ENCODE results near the gene SDR42E1.
"Not testable (repeated sequence)": the region's sequence is repeated elsewhere in the genome, so short reads cannot be mapped to it uniquely, and the experiment has no call there.

Gene SDR42E1

DNA sequence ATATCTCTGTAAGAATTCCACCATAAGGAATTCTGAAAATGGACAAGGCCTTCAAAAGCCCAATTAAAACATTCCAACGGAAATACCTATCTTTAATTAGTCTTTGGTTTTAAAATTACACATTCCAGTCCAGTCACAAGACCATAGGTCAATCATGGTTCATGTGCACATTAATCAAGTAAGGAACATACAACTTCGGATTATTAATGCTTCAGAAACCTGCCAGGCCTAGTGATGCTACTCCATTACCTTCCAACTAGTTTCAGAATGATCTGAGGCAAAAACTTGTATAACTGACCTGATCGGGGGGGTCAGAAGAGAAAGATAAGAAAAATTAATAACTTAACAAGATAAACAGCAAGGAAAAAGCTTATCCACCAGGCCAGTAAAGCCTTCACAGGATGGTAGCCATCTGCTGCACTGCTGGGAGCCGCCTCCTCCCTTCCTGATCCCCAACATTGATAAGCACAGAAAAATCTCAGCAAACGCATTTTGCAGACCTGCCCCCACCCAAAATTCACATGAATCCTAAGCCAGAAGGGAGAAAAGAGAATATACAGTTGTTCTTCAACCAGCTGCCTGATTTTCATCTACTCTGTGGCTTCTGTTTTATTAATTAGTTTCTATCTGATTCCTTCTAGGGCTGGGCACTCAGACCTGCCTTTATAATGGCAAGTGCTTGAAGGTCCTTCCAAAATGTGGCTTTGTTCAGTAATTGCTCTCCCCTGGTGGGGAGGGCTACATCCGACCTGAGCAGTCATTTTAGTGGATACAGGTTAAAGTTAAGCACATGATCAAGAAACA, 6.0 kb downstream of the SDR42E1 start:
- no peak for DNase-seq (ENCODE audit: low read depth)

DNA sequence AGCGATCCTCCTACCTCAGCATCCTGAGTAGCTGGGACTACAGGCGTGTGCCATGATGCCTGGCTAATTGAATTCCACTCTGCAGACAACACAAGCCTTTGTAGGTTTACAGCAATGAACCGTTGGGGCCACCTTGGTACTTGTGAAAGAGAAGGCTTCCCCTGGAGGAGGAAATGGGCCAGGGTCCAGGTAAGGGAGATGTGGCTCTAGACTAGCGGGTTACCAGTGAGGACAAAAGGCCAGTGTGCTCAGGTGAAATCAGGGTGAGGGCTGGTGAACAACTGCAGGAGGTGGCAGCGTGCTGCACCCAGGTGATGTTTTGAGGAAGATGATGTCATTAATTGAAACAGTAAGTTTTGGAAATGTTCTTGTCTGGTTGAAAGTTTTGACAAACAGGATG, 6.7 kb downstream of the SDR42E1 start:
- DNase-seq (ENCODE audit: low read depth): no peak

GRCh38 chr16:82002831-82003230, 8.4 kb downstream of the SDR42E1 start:
- no peak for DNase-seq (ENCODE audit: low read depth)

DNA sequence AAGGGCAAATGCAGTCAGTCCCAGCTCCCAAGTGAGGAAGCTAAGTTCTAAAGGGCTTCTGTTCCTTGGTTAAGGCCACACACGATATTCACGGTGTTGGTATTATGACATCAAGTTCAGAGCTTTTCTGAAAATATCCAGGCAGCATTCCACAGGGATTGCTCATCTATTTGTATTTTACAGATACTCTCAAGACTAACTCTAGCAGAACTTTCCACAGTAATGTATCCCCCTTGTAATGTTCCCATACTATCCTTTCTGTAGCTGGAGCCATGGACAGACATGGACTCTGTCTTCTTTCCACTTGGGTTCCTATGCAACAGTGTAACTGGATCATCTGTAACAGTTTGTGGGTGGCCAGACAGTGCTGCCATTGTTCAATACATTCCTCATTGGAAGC, 13.5 kb downstream of the SDR42E1 start:
- DNase-seq (ENCODE audit: low read depth): no peak

GRCh38 chr16:81996664-81997509, 14.4 kb downstream of the SDR42E1 start:
- DNase-seq (ENCODE audit: low read depth): no peak

DNA sequence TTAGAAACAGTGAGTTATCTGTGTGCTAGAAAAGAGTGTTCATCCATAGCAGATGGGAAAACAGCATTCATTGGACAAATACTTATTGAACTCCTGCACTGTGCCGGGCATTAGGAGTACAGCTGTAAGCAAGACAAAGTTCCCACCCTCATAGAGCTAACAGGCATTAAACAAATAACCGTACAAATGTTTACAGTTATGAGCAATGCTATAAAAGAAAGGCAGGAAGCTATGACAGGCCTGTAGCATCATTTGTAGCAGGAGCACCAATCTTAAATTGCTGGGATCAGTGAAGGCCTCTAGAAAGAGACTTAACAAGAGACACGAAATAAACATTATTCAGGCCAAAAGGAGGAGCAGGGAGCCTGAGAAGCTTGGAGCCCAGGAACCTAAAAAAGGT, 15.6 kb downstream of the SDR42E1 start:
- DNase-seq (ENCODE audit: low read depth): no peak

- DNase-seq (ENCODE audit: low read depth): no peak
Observed at GRCh38 chr16:81994485-81994884, 16.8 kb downstream of the SDR42E1 start.

GRCh38 chr16:81992859-81993258, 18.4 kb downstream of the SDR42E1 start:
- no peak for DNase-seq (ENCODE audit: low read depth)

DNA sequence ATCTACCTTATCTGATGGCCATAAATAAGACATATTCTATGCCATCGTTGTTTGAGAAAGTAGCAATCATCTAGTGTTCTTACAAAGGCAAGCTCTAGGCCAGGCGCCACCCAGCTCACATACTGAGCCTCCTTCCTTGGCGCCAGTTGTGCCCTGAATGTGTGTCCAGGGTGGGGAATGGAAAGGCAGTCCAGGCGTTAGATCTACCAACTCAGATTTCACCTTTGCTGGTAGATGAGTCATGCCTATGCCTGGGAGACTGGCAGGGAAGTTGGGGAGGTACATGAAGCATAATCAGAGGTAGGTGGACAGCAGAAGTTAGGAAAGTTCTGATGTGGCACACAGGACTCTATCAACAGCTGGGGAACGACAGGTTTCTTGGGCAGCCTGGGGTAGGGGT, 23.6 kb downstream of the SDR42E1 start:
- DNase-seq (ENCODE audit: low read depth): no peak

DNA sequence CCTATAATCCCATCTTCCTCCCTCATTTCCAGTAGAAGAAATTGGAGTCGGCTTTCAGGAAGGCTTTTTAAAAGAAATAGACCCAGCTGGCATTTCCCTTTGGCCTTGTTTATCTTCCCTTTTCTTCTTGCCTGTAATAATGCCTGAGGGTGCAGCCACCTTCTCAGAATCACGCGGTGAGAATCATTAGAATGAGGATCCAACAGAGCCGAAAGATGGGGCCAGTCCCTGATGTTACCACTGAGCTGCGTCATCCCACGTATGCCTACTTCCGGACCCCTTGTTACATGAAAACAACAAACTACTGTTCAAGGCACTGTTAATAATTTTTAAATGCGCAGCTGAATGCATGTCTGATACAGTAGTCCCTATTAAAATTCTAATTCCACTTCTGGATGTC, 24.1 kb downstream of the SDR42E1 start:
- no peak for DNase-seq (ENCODE audit: low read depth)

DNA sequence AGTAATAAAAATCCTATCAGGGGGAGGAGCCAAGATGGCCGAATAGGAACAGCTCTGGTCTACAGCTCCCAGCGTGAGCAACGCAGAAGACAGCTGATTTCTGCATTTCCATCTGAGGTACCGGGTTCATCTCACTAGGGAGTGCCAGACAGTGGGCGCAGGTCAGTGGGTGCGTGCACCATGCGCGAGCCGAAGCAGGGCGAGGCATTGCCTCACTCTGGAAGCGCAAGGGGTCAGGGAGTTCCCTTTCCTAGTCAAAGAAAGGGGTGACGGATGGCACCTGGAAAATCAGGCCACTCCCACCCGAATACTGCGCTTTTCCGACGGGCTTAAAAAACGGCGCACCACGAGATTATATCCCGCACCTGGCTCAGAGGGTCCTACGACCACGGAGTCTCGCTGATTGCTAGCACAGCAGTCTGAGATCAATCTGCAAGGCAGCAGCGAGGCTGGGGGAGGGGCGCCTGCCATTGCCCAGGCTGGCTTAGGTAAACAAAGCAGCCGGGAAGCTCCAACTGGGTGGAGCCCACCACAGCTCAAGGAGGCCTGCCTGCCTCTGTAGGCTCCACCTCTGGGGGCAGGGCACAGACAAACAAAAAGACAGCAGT, 33.8 kb downstream of the SDR42E1 start:
- DNase-seq (ENCODE audit: low read depth): not testable (repeated sequence)

DNA sequence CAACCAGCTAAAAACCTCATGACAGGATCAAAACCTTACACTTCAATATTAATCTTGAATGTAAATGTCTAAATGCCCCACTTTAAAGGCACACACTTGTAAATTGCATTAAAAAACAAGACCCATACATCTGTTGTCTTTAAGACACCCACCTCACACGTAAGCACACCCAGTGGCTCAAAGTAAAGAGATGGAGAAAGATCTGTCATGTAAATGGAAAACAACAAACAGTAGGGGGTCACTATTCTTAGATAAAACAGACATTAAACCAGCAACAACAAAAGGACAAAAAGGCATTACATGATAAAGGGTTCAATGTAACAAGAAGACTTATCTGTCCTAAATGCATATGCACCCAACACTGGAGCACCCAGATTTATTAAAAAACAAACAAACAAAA, 35.6 kb downstream of the SDR42E1 start:
- DNase-seq (ENCODE audit: low read depth): no peak

- DNase-seq (ENCODE audit: low read depth): no peak
Observed at GRCh38 chr16:81973737-81974136, 37.5 kb downstream of the SDR42E1 start.

GRCh38 chr16:81971853-81972252, 39.4 kb downstream of the SDR42E1 start:
- DNase-seq (ENCODE audit: low read depth): no peak

- no peak for DNase-seq (ENCODE audit: low read depth)
Observed at GRCh38 chr16:81967358-81967757, 43.9 kb downstream of the SDR42E1 start.

DNA sequence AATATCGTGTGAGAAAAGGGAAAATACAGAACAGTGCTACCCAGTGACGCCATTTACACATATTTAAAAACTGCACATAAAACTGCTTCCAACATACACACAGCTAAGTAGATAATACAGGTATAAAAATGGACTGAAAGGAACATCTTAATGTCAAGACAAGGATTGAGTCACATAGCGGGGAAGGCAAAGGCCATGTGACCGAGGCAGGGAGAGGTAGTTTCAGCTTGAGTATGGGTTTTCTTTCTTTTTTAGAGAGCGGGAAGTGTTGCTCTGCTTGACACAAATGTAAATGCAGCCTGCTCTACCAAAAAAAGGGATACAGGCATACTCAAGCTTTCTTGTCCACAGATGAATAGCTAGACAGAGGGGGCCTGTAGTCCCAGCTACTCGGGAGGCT, 46.5 kb downstream of the SDR42E1 start:
- DNase-seq (ENCODE audit: low read depth): no peak

DNA sequence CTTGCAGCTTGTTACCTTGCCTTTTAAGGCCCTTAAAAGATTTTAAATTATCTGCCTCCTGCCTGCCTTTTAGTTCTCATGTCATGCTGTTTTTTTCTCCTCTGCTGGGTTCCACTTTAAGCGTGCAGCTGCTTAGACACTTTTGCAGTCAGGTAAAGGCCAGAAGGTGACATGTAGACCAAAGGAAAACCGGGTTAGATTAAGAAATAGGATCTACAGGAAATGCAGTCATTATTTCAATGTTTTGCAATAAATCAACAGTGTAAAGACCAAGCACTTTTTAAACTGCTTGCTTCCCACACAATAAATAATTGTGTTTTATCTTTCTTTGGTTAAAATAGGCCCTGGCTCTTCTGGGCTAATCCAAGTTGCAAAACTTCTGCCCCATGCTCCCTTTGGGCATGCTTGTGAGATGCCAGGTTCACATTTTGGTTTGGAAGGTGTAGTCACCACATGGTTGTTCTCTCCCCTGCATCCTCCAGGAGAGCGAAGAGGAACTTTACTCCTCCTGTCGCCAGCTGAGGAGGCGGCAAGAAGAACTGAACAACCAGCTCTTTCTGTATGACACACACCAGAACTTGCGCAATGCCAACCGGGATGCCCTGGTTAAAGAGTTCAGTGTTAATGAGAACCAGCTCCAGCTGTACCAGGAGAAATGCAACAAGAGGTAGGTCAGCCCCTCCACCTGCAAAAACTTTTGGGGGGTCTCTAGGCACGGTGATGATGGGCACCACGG, 54.9 kb downstream of the SDR42E1 start:
- DNase-seq (ENCODE audit: low read depth): no peak

- DNase-seq (ENCODE audit: low read depth): no peak
Observed at GRCh38 chr16:81951564-81951963, 59.7 kb downstream of the SDR42E1 start.

- DNase-seq (ENCODE audit: low read depth): no peak
Observed at GRCh38 chr16:81946206-81946605, 65.1 kb downstream of the SDR42E1 start.

- DNase-seq (ENCODE audit: low read depth): no peak
Observed at GRCh38 chr16:81945665-81946064, 65.6 kb downstream of the SDR42E1 start.

DNA sequence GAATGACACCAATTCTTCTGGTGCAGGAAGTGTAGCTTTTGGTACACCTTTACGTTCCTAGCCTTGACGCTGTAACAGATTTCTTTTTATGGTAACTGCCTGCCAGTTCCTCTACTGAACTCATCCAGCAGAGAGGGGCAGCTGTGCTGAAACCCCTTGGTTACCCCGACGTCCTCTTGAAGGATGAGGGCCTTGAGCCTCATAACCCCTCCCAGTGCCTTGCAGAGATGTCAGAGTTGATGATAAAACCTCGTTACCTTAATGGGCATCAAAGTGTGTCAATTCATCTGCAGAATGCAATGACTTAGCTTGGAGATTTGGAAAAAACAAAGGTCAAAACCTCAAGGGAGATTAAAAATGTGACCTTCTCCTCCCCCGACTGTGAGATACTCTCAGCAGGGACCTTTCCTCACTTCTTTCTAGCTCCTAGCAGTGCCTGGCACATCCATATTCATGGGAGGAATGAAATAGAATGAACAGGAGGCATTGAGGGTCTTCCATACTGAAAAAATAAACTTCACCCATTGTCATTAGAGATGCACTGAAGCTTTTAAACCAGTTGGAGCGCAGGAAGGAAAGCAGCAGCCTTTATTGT, 69.2 kb downstream of the SDR42E1 start:
- DNase-seq (ENCODE audit: low read depth): no peak
